K562 (cell line): Measurements from ENCODE around the gene ARF4. TPM values are rescaled to one million over a fixed set of nuclear protein-coding genes. Genes with fewer than 3 reads are reported as not detected.

Experiments
- BCL6 ChIP-seq: fragments of 250-450 bp; sonication (Bioruptor Pico); IDR thresholded peaks from 2 replicates; pipeline ENCODE4 v1.4.0; 2020
- BCLAF1 ChIP-seq, 2 experiments: fragments of 450-650 bp in 1 of 2; IDR thresholded peaks; 2 replicates each; pipeline ENCODE4 v1.6.1; 2011 to 2017; ENCODE audit warnings: low read depth in 2 of 2, antibody characterized with exemption in 1 of 2, borderline replicate concordance in 1 of 2, low read length in 1 of 2, mild to moderate bottlenecking in 1 of 2, mixed read lengths in 1 of 2; ENCODE audit not compliant: control insufficient read depth in 1 of 2
- CBFB ChIP-seq: sonication (generic); formaldehyde crosslinking; IDR thresholded peaks from 2 replicates; pipeline ENCODE4 v1.4.0; 2020; ENCODE audit warnings: mild to moderate bottlenecking, missing genetic modification reagents
- ETV1 ChIP-seq: fragments of 450-650 bp; conservative IDR thresholded peaks from 2 replicates; pipeline ENCODE4 v1.6.1; 2016; ENCODE audit warnings: missing genetic modification characterization, control low read depth, low read depth, missing compliant biosample characterization
- L3MBTL2 ChIP-seq: fragments of 450-650 bp; IDR thresholded peaks from 2 replicates; pipeline ENCODE4 v1.6.1; 2016; ENCODE audit warnings: mild to moderate bottlenecking, moderate library complexity
- MXD1 ChIP-seq: fragments of 250-450 bp; sonication (Bioruptor Pico); IDR thresholded peaks from 2 replicates; pipeline ENCODE4 v1.8.0; 2021; ENCODE audit warnings: borderline replicate concordance, mild to moderate bottlenecking, moderate library complexity; ENCODE audit not compliant: poor library complexity, severe bottlenecking
- PCBP1 ChIP-seq: fragments of 200-400 bp; formaldehyde crosslinking; IDR thresholded peaks from 2 replicates; pipeline ENCODE4 v1.6.1; 2018; ENCODE audit warnings: mild to moderate bottlenecking, low read depth, low read length; ENCODE audit not compliant: poor library complexity, severe bottlenecking
- PHB2 ChIP-seq: fragments of 450-650 bp; IDR thresholded peaks from 2 replicates; pipeline ENCODE4 v1.6.1; 2017; ENCODE audit warnings: low read depth
- RB1 ChIP-seq: fragments of 450-650 bp; IDR thresholded peaks from 2 replicates; pipeline ENCODE4 v1.6.1; 2017; ENCODE audit warnings: low read depth, mild to moderate bottlenecking
- RBM17 ChIP-seq: fragments of 200-400 bp; formaldehyde crosslinking; IDR thresholded peaks from 2 replicates; pipeline ENCODE4 v1.6.1; 2017; ENCODE audit warnings: low read depth, mild to moderate bottlenecking, low read length, borderline replicate concordance
- RBM25 ChIP-seq: fragments of 200-400 bp; formaldehyde crosslinking; IDR thresholded peaks from 2 replicates; pipeline ENCODE4 v1.6.1; 2018; ENCODE audit warnings: low read length, low read depth, moderate library complexity; ENCODE audit not compliant: severe bottlenecking
- SIX5 ChIP-seq, 2 experiments: IDR thresholded peaks; 2 replicates each; pipeline ENCODE4 v1.6.1; 2011; ENCODE audit warnings: low read length in 2 of 2, borderline replicate concordance in 1 of 2, low read depth in 1 of 2, mild to moderate bottlenecking in 1 of 2, moderate library complexity in 1 of 2; ENCODE audit not compliant: insufficient read depth in 1 of 2
- TBP ChIP-seq: optimal IDR thresholded peaks from 2 replicates; pipeline ENCODE3; 2011; ENCODE audit warnings: low read depth, low read length, improper control_type of control experiment
- TCF3 ChIP-seq: sonication (generic); formaldehyde crosslinking; IDR thresholded peaks from 2 replicates; pipeline ENCODE4 v1.4.0; 2020; ENCODE audit warnings: mild to moderate bottlenecking, missing genetic modification reagents
- ZBTB11 ChIP-seq, 3 experiments: fragments of 200-800 bp in 1 of 3; fragments of 250-450 bp in 1 of 3; fragments of 450-650 bp in 1 of 3; sonication (Bioruptor Pico) in 1 of 3; sonication (Bioruptor generic) in 1 of 3; formaldehyde crosslinking in 1 of 3; IDR thresholded peaks; 2 replicates each; pipeline versions ENCODE4 v1.6.1 to v1.8.0; 2016 to 2022; ENCODE audit warnings: mild to moderate bottlenecking in 2 of 3, missing genetic modification characterization in 2 of 3, missing compliant biosample characterization in 1 of 3, moderate library complexity in 1 of 3
- ZNF740 ChIP-seq, 3 experiments: fragments of 200-800 bp in 1 of 3; sonication (Bioruptor generic) in 1 of 3; sonication (generic) in 1 of 3; formaldehyde crosslinking in 1 of 3; IDR thresholded peaks; 2 replicates each; pipeline versions ENCODE4 v1.6.1 to v1.8.0; 2016 to 2022; ENCODE audit warnings: mild to moderate bottlenecking in 2 of 3, missing compliant biosample characterization in 2 of 3, missing genetic modification characterization in 2 of 3, missing genetic modification reagents in 1 of 3
- polyA plus RNA-seq, 8 experiments: library from polyadenylated mRNA; depleted of rRNA in 4 of 8; stranded (reverse) in 5 of 8; unstranded in 3 of 8; fragments of >200 nt; fragmentation: Nextera tagmentation in 2 of 8; fragmentation: Illumina TruSeq in 1 of 8; extraction: Ambion mirVana in 2 of 8; extraction: Trizol in 1 of 8; gene quantifications; 2 replicates each; pipeline versions ENCODE4 v1.2.1 to v1.2.3, GENCODE V29; 2011 to 2014; ENCODE audit warnings: inconsistent platforms in 1 of 8, missing spikeins in 1 of 8
- total RNA-seq, 7 experiments: library from RNA; depleted of rRNA in 6 of 7; stranded (reverse); fragments of >200 nt in 6 of 7; fragmentation: Illumina TruSeq in 2 of 7; extraction: Trizol in 2 of 7; gene quantifications; 2 replicates each; pipeline versions ENCODE4 v1.2.1 to v1.2.3, GENCODE V29; 2011 to 2021; ENCODE audit warnings: low replicate concordance in 1 of 7

Gene ARF4
- total and polyA plus RNA-seq, 9 of the 15 experiments (the other 6 are each of a cell fraction or from before 2014, with no cell fraction given) = 41.1 to 273 (median 83.8) TPM

- TF ChIP-seq MXD1 (CRISPR knock-in tag) (no peak), TCF3 (CRISPR knock-in tag) (peak; percentile 9; the same call in 1 of the 2 replicates), BCL6 (no peak), PHB2 (no peak), TBP (peak; percentile 94), BCLAF1 (IDR thresholded peaks at IDR 0.05; ENCODE audit: borderline replicate concordance in 1 of 2, control insufficient read depth in 1 of 2, low read depth in 2 of 2, low read length in 1 of 2) (0 out of 4 replicates have a peak, but pooled peaks of 1 of the 2 experiments have one; percentile 12), SIX5 (IDR thresholded peaks at IDR 0.05; ENCODE audit: borderline replicate concordance in 1 of 2, insufficient read depth in 1 of 2, low read depth in 1 of 2, low read length in 2 of 2) (peak in 1 of 2 experiments; percentile 23; a peak in 1 of 4 replicates), PCBP1 (no peak), L3MBTL2 (peak; percentile 94), RBM17 (no peak), ZNF740 (CRISPR knock-in tag; IDR thresholded peaks at IDR 0.05) (0 out of 2 replicates have a peak, but pooled peaks have one; percentile 14), ZNF740 (tag; IDR thresholded peaks at IDR 0.05) (no peak), ETV1 (tag) (peak; percentile 93), RBM25 (no peak), CBFB (0 out of 2 replicates have a peak, but pooled peaks have one; percentile 49), ZBTB11 (CRISPR knock-in tag; IDR thresholded peaks at IDR 0.05) (peak in 2 of 3 experiments; percentile 38 to 83; a peak in 3 of 6 replicates), RB1 (peak; percentile 67; the same call in 1 of the 2 replicates)
Measured at GRCh38 chr3:57597127-57597923, at the start of gene ARF4 (continued).
